Endothelial cell of umbilical vein (primary cell): ENCODE measurements around the gene INTS14. TPM values are rescaled to one million over a fixed set of nuclear protein-coding genes. Genes with fewer than 3 reads are reported as not detected.

Source experiments
- BruUV-seq: library from RNA; stranded (reverse); fragments of 400-500 nt; replicated peaks from 2 replicates; lab custom pipeline; 2021; lab: Mats Ljungman, UMichigan
- CTCF ChIA-PET: fragments of 300-600, 350-600 bp; sonication (Branson Sonifier 250); formaldehyde crosslinking; loops from one replicate; lab custom pipeline; 2021; ENCODE audit warnings: antibody characterized with exemption, inconsistent platforms; lab: Charles Lee
- POLR2A ChIA-PET: fragments of 300-600, 350-600 bp; sonication (Branson Sonifier 250); formaldehyde crosslinking; loops from one replicate; lab custom pipeline; 2021; ENCODE audit warnings: antibody characterized with exemption, inconsistent platforms; lab: Charles Lee
- DNase-seq: peaks from one replicate; pipeline ENCODE4 v3.0.0-alpha.2; 2011; ENCODE audit warnings: low read depth, low spot score
- FAIRE-seq: peaks from 2 replicates; lab custom pipeline; 2011; peaks lifted over from hg19 to GRCh38; lab: Jason Lieb, UNC
- H2AFZ ChIP-seq: 2 replicates; pipeline ENCODE4 v1.6.0; 2012; ENCODE audit warnings: low read depth, low read length, control low read depth, inconsistent platforms
- H3K27ac ChIP-seq: 2 replicates; pipeline ENCODE4 v1.5.1; 2011; ENCODE audit warnings: low read depth, mild to moderate bottlenecking, control low read depth, low read length, moderate library complexity; ENCODE audit not compliant: insufficient read depth
- H3K27me3 ChIP-seq, 2 experiments: 2 replicates each; pipeline versions ENCODE4 v1.6.0 to v1.6.1; 2011; ENCODE audit warnings: low read length in 2 of 2, mixed read lengths in 1 of 2; ENCODE audit not compliant: control insufficient read depth in 2 of 2, insufficient read depth in 2 of 2
- H3K36me3 ChIP-seq, 2 experiments: 2 replicates in 1 of 2; 3 replicates in 1 of 2; pipeline ENCODE4 v1.5.1; 2011; ENCODE audit warnings: low read length in 2 of 2, mild to moderate bottlenecking in 1 of 2, moderate library complexity in 1 of 2; ENCODE audit not compliant: control insufficient read depth in 2 of 2, insufficient read depth in 2 of 2; ENCODE audit errors: extremely low read depth in 1 of 2
- H3K4me1 ChIP-seq: 3 replicates; pipeline ENCODE4 v1.5.1; 2011; ENCODE audit warnings: mild to moderate bottlenecking, low read length; ENCODE audit not compliant: control insufficient read depth, insufficient read depth; ENCODE audit errors: extremely low read depth
- H3K4me2 ChIP-seq: 2 replicates; pipeline ENCODE4 v1.6.1; 2011; ENCODE audit warnings: low read length, control low read depth, mixed read lengths; ENCODE audit not compliant: insufficient read depth
- H3K4me3 ChIP-seq, 3 experiments: fragments of 200-600 bp in 1 of 3; sonication (generic), shearing (Covaris generic) in 1 of 3; replicated peaks in 1 of 3; 2 replicates each; pipeline ENCODE4 v1.5.1; 2011 to 2016; ENCODE audit warnings: control low read depth in 3 of 3, low read length in 3 of 3, mild to moderate bottlenecking in 2 of 3, inconsistent platforms in 1 of 3, low read depth in 1 of 3, moderate library complexity in 1 of 3; ENCODE audit not compliant: insufficient read depth in 1 of 3
- H3K79me2 ChIP-seq: 2 replicates; pipeline ENCODE4 v1.6.0; 2012; ENCODE audit warnings: low read length, inconsistent platforms; ENCODE audit not compliant: control insufficient read depth, insufficient read depth
- H3K9ac ChIP-seq: replicated peaks from 2 replicates; pipeline ENCODE3; 2011; ENCODE audit warnings: low read length, control low read depth; ENCODE audit not compliant: insufficient read depth; ENCODE audit errors: extremely low read depth
- H3K9me1 ChIP-seq: replicated peaks from 3 replicates; pipeline ENCODE4 v1.6.0; 2011; ENCODE audit warnings: mild to moderate bottlenecking, low read length; ENCODE audit not compliant: control insufficient read depth, insufficient read depth; ENCODE audit errors: extremely low read depth
- H3K9me3 ChIP-seq: replicated peaks from 2 replicates; pipeline ENCODE4 v1.5.1; 2012; ENCODE audit warnings: low read length, inconsistent platforms; ENCODE audit not compliant: control insufficient read depth, insufficient read depth
- H4K20me1 ChIP-seq: replicated peaks from 2 replicates; pipeline ENCODE3; 2011; ENCODE audit warnings: mild to moderate bottlenecking, low read length; ENCODE audit not compliant: control insufficient read depth, insufficient read depth; ENCODE audit errors: extremely low read depth
- CTCF ChIP-seq, 2 donors: IDR thresholded peaks; 1 replicate in 1 of 2; 2 replicates in 1 of 2; pipeline ENCODE4 v1.5.1; 2011; ENCODE audit warnings: low read length in 2 of 2, mild to moderate bottlenecking in 2 of 2, moderate library complexity in 2 of 2, control low read depth in 1 of 2, inconsistent platforms in 1 of 2, low read depth in 1 of 2; ENCODE audit not compliant: insufficient read depth in 1 of 2; ENCODE audit errors: extremely low read depth in 1 of 2
- EZH2 ChIP-seq: IDR thresholded peaks from 2 replicates; pipeline ENCODE4 v1.6.1; 2012; ENCODE audit warnings: borderline replicate concordance, low read depth, mild to moderate bottlenecking, moderate library complexity, low read length, inconsistent platforms; ENCODE audit not compliant: severe bottlenecking
- FOS ChIP-seq: IDR thresholded peaks from 2 replicates; pipeline ENCODE4 v1.6.1; 2011; ENCODE audit warnings: mild to moderate bottlenecking, low read length, moderate library complexity, borderline replicate concordance; ENCODE audit not compliant: insufficient read depth
- GATA2 ChIP-seq: IDR thresholded peaks from 2 replicates; pipeline ENCODE4 v1.7.0; 2011; ENCODE audit warnings: low read depth, mild to moderate bottlenecking, moderate library complexity, mixed read lengths, low read length; ENCODE audit not compliant: insufficient read length, insufficient read depth
- JUN ChIP-seq: IDR thresholded peaks from 2 replicates; pipeline ENCODE4 v1.6.1; 2011; ENCODE audit warnings: borderline replicate concordance, low read depth; ENCODE audit not compliant: insufficient read length, insufficient read depth
- MAX ChIP-seq: IDR thresholded peaks from 2 replicates; pipeline ENCODE4 v1.6.1; 2011; ENCODE audit not compliant: insufficient read depth, insufficient read length
- MYC ChIP-seq: IDR thresholded peaks from one replicate; pipeline ENCODE4 v1.6.1; 2011; ENCODE audit warnings: mild to moderate bottlenecking, low read depth, low read length
- POLR2A ChIP-seq: IDR thresholded peaks from 2 replicates; pipeline ENCODE4 v1.6.1; 2012; ENCODE audit warnings: low read depth, mild to moderate bottlenecking, control low read depth, low read length
- POLR2AphosphoS5 ChIP-seq: IDR thresholded peaks from 2 replicates; pipeline ENCODE4 v1.6.1; 2012; ENCODE audit warnings: low read depth, mild to moderate bottlenecking, control low read depth, low read length, moderate library complexity; ENCODE audit not compliant: insufficient read depth
- dilution Hi-C: fragments of 300-500 bp; cut with MboI; formaldehyde crosslinking; loops from one replicate; pipeline ENCODE4 v1.15.0; 2019; ENCODE audit warnings: low sequenced_read_pairs; ENCODE audit not compliant: extremely low pct_ligation_motif_present
- intact Hi-C: fragments of 100-400 bp; cut with micrococcal nuclease; formaldehyde crosslinking; loops from one replicate; pipeline ENCODE4 v1.10.0; 2022
- polyA plus RNA-seq, 4 experiments: library from polyadenylated mRNA; depleted of rRNA in 3 of 4; stranded (reverse) in 3 of 4; unstranded in 1 of 4; fragments of >200 nt; gene quantifications; 2 replicates each; pipeline versions ENCODE4 v1.2.1 to v1.2.3, GENCODE V29; 2011 to 2012; ENCODE audit warnings: missing spikeins in 1 of 4
- total RNA-seq: library from RNA; stranded (reverse); gene quantifications from 2 replicates; pipeline ENCODE4 v1.2.3, GENCODE V29; 2021

Gene INTS14
- total and polyA plus RNA-seq, 2 donors (not counting 3 experiments of a cell fraction or from before 2014, with no cell fraction given), result 41.7 to 52.6 TPM

GRCh38 chr15:65634356-65634755 lies 23.4 kb upstream of the INTS14 start:
- H3K27ac ChIP-seq, result no peak overlapping the region
- TF ChIP-seq POLR2A (no peak), CTCF (IDR thresholded peaks at IDR 0.05; ENCODE audit: extremely low read depth in 1 of 2, insufficient read depth in 1 of 2, low read depth in 1 of 2, low read length in 2 of 2) (no peak), FOS (no peak), JUN (no peak), POLR2AphosphoS5 (no peak), MAX (no peak), MYC (no peak), EZH2 (no peak), GATA2 (no peak)
- ChIA-PET CTCF (interaction anchor here (1.2 kb wide), 1 partner anchor 19 kb away, joined by 4 read pairs; no protein-coding TSS in a partner anchor), POLR2A (no interaction called here)
- no peaks in the 10 kb centered on the region for H3K9me1 ChIP-seq
- no peaks in the 10 kb centered on the region for H3K36me3 ChIP-seq
- no peaks in the 10 kb centered on the region for H3K9me3 ChIP-seq
- no peaks in the 10 kb centered on the region for H3K27me3 ChIP-seq
- dilution Hi-C loops, result no loop called here
- H3K9ac ChIP-seq, result no peak overlapping the region
- intact Hi-C loops, result loop anchor here (10.0 kb wide), 1 partner anchor 310 kb away; no protein-coding TSS in a partner anchor
- no peak overlapping the region for H3K4me3 ChIP-seq
- DNase-seq (no peak), FAIRE-seq (no peak)
- H3K79me2 ChIP-seq, result no peaks in the 10 kb centered on the region
- no TSS peak for BruUV-seq
- H3K4me2 ChIP-seq, result no peak overlapping the region
- no peaks in the 10 kb centered on the region for H4K20me1 ChIP-seq
- no peak overlapping the region for H2AFZ ChIP-seq
- H3K4me1 ChIP-seq, result no peaks in the 10 kb centered on the region
